ENCODE results near the gene PMVK.

- TF ChIP-seq CTCF (IDR thresholded peaks at IDR 0.05): no peak
- no peak for TF ChIP-seq POLR2A (IDR thresholded peaks at IDR 0.05)
These were observed 8.1 kb upstream of the PMVK start for GRCh38 chr1:154944401-154945159.
